Central memory CD8-positive, alpha-beta T cell (primary cell): ENCODE measurements around the gene DCAF15.

Experiments
- ATAC-seq: fragments of 150-1000 bp; cut with Tn5 transposase; replicated peaks from 2 replicates; pipeline ENCODE4 v1.10.0; 2022; ENCODE audit warnings: mild to moderate bottlenecking, moderate FRiP score, moderate number of reproducible peaks; ENCODE audit not compliant: poor library complexity, severe bottlenecking; ENCODE audit errors: extremely low read depth
- DNase-seq, 2 donors: peaks; one replicate each; pipeline ENCODE4 v3.0.0; 2021; ENCODE audit warnings: low spot score in 2 of 2
- H3K27ac Mint-ChIP-seq: one replicate; pipeline ENCODE4 v1.8.0; 2022; ENCODE audit warnings: low read depth, mild to moderate bottlenecking, moderate library complexity, mixed read lengths
- H3K27me3 Mint-ChIP-seq: one replicate; pipeline ENCODE4 v1.8.0; 2022; ENCODE audit warnings: mixed read lengths
- H3K36me3 Mint-ChIP-seq: one replicate; pipeline ENCODE4 v1.8.0; 2022; ENCODE audit warnings: mild to moderate bottlenecking, moderate library complexity, mixed read lengths; ENCODE audit not compliant: insufficient read depth
- H3K4me1 Mint-ChIP-seq: one replicate; pipeline ENCODE4 v1.8.0; 2022; ENCODE audit warnings: mixed read lengths
- H3K4me3 Mint-ChIP-seq: one replicate; pipeline ENCODE4 v1.8.0; 2022; ENCODE audit warnings: mild to moderate bottlenecking, moderate library complexity, mixed read lengths
- H3K9me3 Mint-ChIP-seq: one replicate; pipeline ENCODE4 v1.8.0; 2022; ENCODE audit warnings: mixed read lengths

DCAF15 gene

GRCh38 chr19:13977803-13978202 is 25.5 kb downstream of the DCAF15 start:
- no peaks in the 10 kb centered on the region for H3K27me3 Mint-ChIP-seq
- H3K36me3 Mint-ChIP-seq, result peaks cover 6% of the 10 kb centered on the region
- no peak for DNase-seq
- H3K9me3 Mint-ChIP-seq, result no peaks in the 10 kb centered on the region
- ATAC-seq, result no peak
- H3K27ac Mint-ChIP-seq, result peak overlapping the region; percentile 35
- peak overlapping the region; percentile 36 for H3K4me3 Mint-ChIP-seq
- H3K4me1 Mint-ChIP-seq, result peaks cover 16% of the 10 kb centered on the region

- H3K4me3 Mint-ChIP-seq, result peak overlapping the region; percentile 36
- H3K9me3 Mint-ChIP-seq, result no peaks in the 10 kb centered on the region
- ATAC-seq (no peak), DNase-seq (no peak)
- no peaks in the 10 kb centered on the region for H3K27me3 Mint-ChIP-seq
- H3K36me3 Mint-ChIP-seq, result peaks cover 6% of the 10 kb centered on the region
- H3K4me1 Mint-ChIP-seq, result peaks cover 16% of the 10 kb centered on the region
- peak overlapping the region; percentile 35 for H3K27ac Mint-ChIP-seq
These were observed 26.3 kb downstream of the DCAF15 start for GRCh38 chr19:13978351-13979243.

- Mint-ChIP-seq H3K27me3 (no peaks in the 10 kb centered on the region), H3K4me3 (no peak overlapping the region), H3K4me1 (peaks cover 10% of the 10 kb centered on the region), H3K36me3 (peaks cover 4% of the 10 kb centered on the region), H3K9me3 (no peaks in the 10 kb centered on the region), H3K27ac (no peak overlapping the region)
- ATAC-seq (no peak), DNase-seq (no peak)
These were observed 26.9 kb downstream of the DCAF15 start for GRCh38 chr19:13979244-13979615.

- H3K36me3 Mint-ChIP-seq, result peaks cover 2% of the 10 kb centered on the region
- no peaks in the 10 kb centered on the region for H3K9me3 Mint-ChIP-seq
- H3K4me1 Mint-ChIP-seq, result peaks cover 6% of the 10 kb centered on the region
- no peak overlapping the region for H3K27ac Mint-ChIP-seq
- DNase-seq (no peak), ATAC-seq (no peak)
- no peak overlapping the region for H3K4me3 Mint-ChIP-seq
- no peaks in the 10 kb centered on the region for H3K27me3 Mint-ChIP-seq
These were observed 27.4 kb downstream of the DCAF15 start for GRCh38 chr19:13979686-13980085.

- Mint-ChIP-seq H3K36me3 (peaks cover 4% of the 10 kb centered on the region), H3K4me1 (peaks cover 9% of the 10 kb centered on the region), H3K4me3 (no peak overlapping the region), H3K27ac (no peak overlapping the region), H3K27me3 (no peaks in the 10 kb centered on the region), H3K9me3 (no peaks in the 10 kb centered on the region)
- DNase-seq (no peak), ATAC-seq (no peak)
These were observed 28.0 kb downstream of the DCAF15 start for GRCh38 chr19:13980340-13980739.

GRCh38 chr19:13981021-13981420 is 28.7 kb downstream of the DCAF15 start:
- ATAC-seq, result no peak
- H3K4me1 Mint-ChIP-seq, result peaks cover 9% of the 10 kb centered on the region
- H3K27ac Mint-ChIP-seq, result no peak overlapping the region
- H3K4me3 Mint-ChIP-seq, result no peak overlapping the region
- no peaks in the 10 kb centered on the region for H3K27me3 Mint-ChIP-seq
- peaks cover 6% of the 10 kb centered on the region for H3K36me3 Mint-ChIP-seq
- no peaks in the 10 kb centered on the region for H3K9me3 Mint-ChIP-seq
- no peak for DNase-seq

- peak overlapping the region; percentile 44 for H3K27ac Mint-ChIP-seq
- DNase-seq, result no peak
- H3K4me3 Mint-ChIP-seq, result no peak overlapping the region
- peaks cover 14% of the 10 kb centered on the region for H3K4me1 Mint-ChIP-seq
- H3K27me3 Mint-ChIP-seq, result no peaks in the 10 kb centered on the region
- H3K36me3 Mint-ChIP-seq, result peaks cover 8% of the 10 kb centered on the region
- no peaks in the 10 kb centered on the region for H3K9me3 Mint-ChIP-seq
- no peak for ATAC-seq
These were observed 29.2 kb downstream of the DCAF15 start for GRCh38 chr19:13981467-13981866.

- Mint-ChIP-seq H3K27me3 (no peaks in the 10 kb centered on the region), H3K9me3 (no peaks in the 10 kb centered on the region), H3K27ac (peak overlapping the region; percentile 44), H3K36me3 (peaks cover 10% of the 10 kb centered on the region), H3K4me1 (peaks cover 20% of the 10 kb centered on the region), H3K4me3 (no peak overlapping the region)
- no peak for DNase-seq
- ATAC-seq, result no peak
These were observed 29.7 kb downstream of the DCAF15 start for GRCh38 chr19:13981988-13982501.

GRCh38 chr19:13982773-13983172 is 30.5 kb downstream of the DCAF15 start:
- peaks cover 10% of the 10 kb centered on the region for H3K36me3 Mint-ChIP-seq
- H3K27ac Mint-ChIP-seq, result no peak overlapping the region
- H3K4me3 Mint-ChIP-seq, result no peak overlapping the region
- no peaks in the 10 kb centered on the region for H3K9me3 Mint-ChIP-seq
- no peaks in the 10 kb centered on the region for H3K27me3 Mint-ChIP-seq
- DNase-seq (no peak), ATAC-seq (no peak)
- H3K4me1 Mint-ChIP-seq, result peaks cover 26% of the 10 kb centered on the region

- Mint-ChIP-seq H3K4me3 (no peak overlapping the region), H3K36me3 (peaks cover 12% of the 10 kb centered on the region), H3K27me3 (no peaks in the 10 kb centered on the region), H3K4me1 (peaks cover 26% of the 10 kb centered on the region), H3K27ac (peak overlapping the region; percentile 75), H3K9me3 (no peaks in the 10 kb centered on the region)
- DNase-seq (no peak), ATAC-seq (no peak)
These were observed 31.0 kb downstream of the DCAF15 start for GRCh38 chr19:13983213-13983889.

- Mint-ChIP-seq H3K27me3 (no peaks in the 10 kb centered on the region), H3K27ac (no peak overlapping the region), H3K4me3 (no peak overlapping the region), H3K36me3 (peaks cover 16% of the 10 kb centered on the region), H3K4me1 (peaks cover 34% of the 10 kb centered on the region), H3K9me3 (no peaks in the 10 kb centered on the region)
- ATAC-seq (no peak), DNase-seq (no peak)
These were observed 31.9 kb downstream of the DCAF15 start for GRCh38 chr19:13984186-13984585.

- ATAC-seq (no peak), DNase-seq (no peak)
- Mint-ChIP-seq H3K27ac (peak overlapping the region; percentile 99), H3K4me3 (peak overlapping the region; percentile 59), H3K4me1 (peaks cover 43% of the 10 kb centered on the region), H3K9me3 (no peaks in the 10 kb centered on the region), H3K36me3 (peaks cover 17% of the 10 kb centered on the region), H3K27me3 (no peaks in the 10 kb centered on the region)
These were observed 32.8 kb downstream of the DCAF15 start for GRCh38 chr19:13984875-13985741.
